Common myeloid progenitor, CD34-positive (primary cell): Measurements from ENCODE around the gene TARBP2.
A peak's percentile ranks its signal among the peaks of the same experiment; 100 is the strongest.

ENCODE experiments used
- CTCF ChIA-PET: fragments of 350-600 bp; sonication (Branson Sonifier 250); formaldehyde crosslinking; loops from one replicate; lab custom pipeline; 2021; ENCODE audit warnings: antibody characterized with exemption; lab: Charles Lee
- POLR2A ChIA-PET: fragments of 350-600 bp; sonication (Branson Sonifier 250); formaldehyde crosslinking; loops from one replicate; lab custom pipeline; 2021; ENCODE audit warnings: antibody characterized with exemption; lab: Charles Lee
- DNase-seq, 3 donors: peaks; one replicate each; pipeline versions ENCODE4 v3.0.0 to v3.0.0-alpha.2; 2013
- H3K27ac ChIP-seq, 2 experiments: 1 replicate in 1 of 2; 2 replicates in 1 of 2; pipeline ENCODE4 v1.7.0; 2013; ENCODE audit warnings: inconsistent platforms in 2 of 2, low read length in 2 of 2, mild to moderate bottlenecking in 2 of 2, low read depth in 1 of 2, moderate library complexity in 1 of 2; ENCODE audit not compliant: severe bottlenecking in 2 of 2, insufficient read depth in 1 of 2, poor library complexity in 1 of 2
- H3K27me3 ChIP-seq, 5 experiments: replicated peaks in 2 of 5; 1 replicate in 3 of 5; 2 replicates in 2 of 5; pipeline versions ENCODE4 v1.6.1 to v1.7.0; 2013; ENCODE audit warnings: low read length in 4 of 5, mild to moderate bottlenecking in 2 of 5, moderate library complexity in 2 of 5, inconsistent platforms in 1 of 5; ENCODE audit not compliant: insufficient read depth in 5 of 5, control insufficient read depth in 4 of 5
- H3K36me3 ChIP-seq, 4 experiments: 1 replicate in 2 of 4; 2 replicates in 2 of 4; pipeline versions ENCODE4 v1.6.1 to v1.7.0; 2013; ENCODE audit warnings: low read length in 3 of 4, control low read depth in 1 of 4, mild to moderate bottlenecking in 1 of 4; ENCODE audit not compliant: control insufficient read depth in 4 of 4, insufficient read depth in 4 of 4
- H3K4me1 ChIP-seq, 4 experiments: 1 replicate in 3 of 4; 2 replicates in 1 of 4; pipeline versions ENCODE4 v1.6.1 to v1.7.1; 2013; ENCODE audit warnings: low read length in 3 of 4, mild to moderate bottlenecking in 3 of 4, control low read depth in 1 of 4, inconsistent platforms in 1 of 4, moderate library complexity in 1 of 4; ENCODE audit not compliant: control insufficient read depth in 4 of 4, insufficient read depth in 4 of 4; ENCODE audit errors: control extremely low read depth in 1 of 4
- H3K4me3 ChIP-seq, 7 experiments: 1 replicate in 4 of 7; 2 replicates in 3 of 7; pipeline versions ENCODE4 v1.5.1 to v1.7.0; 2013; ENCODE audit warnings: mild to moderate bottlenecking in 7 of 7, low read length in 6 of 7, moderate library complexity in 6 of 7, inconsistent platforms in 2 of 7, low read depth in 2 of 7, control low read depth in 1 of 7; ENCODE audit not compliant: insufficient read depth in 4 of 7, control insufficient read depth in 1 of 7; ENCODE audit errors: extremely low read depth in 1 of 7
- H3K9me3 ChIP-seq, 5 experiments: 1 replicate in 4 of 5; 2 replicates in 1 of 5; pipeline versions ENCODE4 v1.6.1 to v1.7.1; 2013; ENCODE audit warnings: low read length in 4 of 5, mild to moderate bottlenecking in 2 of 5, inconsistent platforms in 1 of 5, low read depth in 1 of 5, moderate library complexity in 1 of 5; ENCODE audit not compliant: control insufficient read depth in 4 of 5, insufficient read depth in 2 of 5; ENCODE audit errors: control extremely low read depth in 1 of 5
- WGBS: methylation state at CpG from one replicate; pipeline ENCODE4 v1.1.5; 2013; ENCODE audit not compliant: insufficient coverage; 5-methylcytosine and 5-hydroxymethylcytosine counted together

The TARBP2 gene

GRCh38 chr12:53507603-53507885, 6.5 kb downstream of the TARBP2 start:
- Histone ChIP-seq H3K4me3 (no peak overlapping the region), H3K27ac (no peak overlapping the region), H3K9me3 (no peaks in the 10 kb centered on the region), H3K36me3 (peaks cover 13 to 69% (median 54%) of the 10 kb centered on the region in 4 experiments), H3K4me1 (peaks cover 0 to 9% (median 5%) of the 10 kb centered on the region in 4 experiments), H3K27me3 (no peaks in the 10 kb centered on the region)
- 94% methylated on average over 3 of the region's 4 CpGs for WGBS
- no peak for DNase-seq
- POLR2A ChIA-PET, result interaction anchor here (1.5 kb wide), 1 partner anchor 26 kb away, joined by 3 read pairs; no protein-coding TSS in a partner anchor
- CTCF ChIA-PET, result interaction anchor here (0.6 to 10.5 kb wide), 11 partner anchors 10 to 239 kb away, joined by 3 to 130 read pairs (median 4); no protein-coding TSS in a partner anchor

GRCh38 chr12:53508534-53509170, 7.6 kb downstream of the TARBP2 start:
- peak; percentile 67 to 75 (median 72) for DNase-seq
- no peaks in the 10 kb centered on the region for H3K27me3 ChIP-seq
- POLR2A ChIA-PET, result interaction anchor here (0.6 to 1.5 kb wide), 5 partner anchors 27 to 328 kb away, joined by 3 to 6 read pairs (median 4); partner anchors contain the start of gene ZNF740
- no peaks in the 10 kb centered on the region for H3K9me3 ChIP-seq
- CTCF ChIA-PET, result interaction anchor here (0.6 to 10.5 kb wide), 29 partner anchors 9 to 238 kb away, joined by 3 to 130 read pairs (median 5); partner anchors contain the start of genes AAAS, MAP3K12 and SP1
- H3K27ac ChIP-seq, result no peak overlapping the region
- H3K4me1 ChIP-seq, result peaks cover 0 to 11% (median 6%) of the 10 kb centered on the region in 4 experiments
- WGBS, result 42% methylated on average over 6 of the region's 7 CpGs
- peak overlapping the region in 1 of 7 experiments; percentile 21 for H3K4me3 ChIP-seq
- H3K36me3 ChIP-seq, result peaks cover 13 to 70% (median 60%) of the 10 kb centered on the region in 4 experiments

GRCh38 chr12:53510181-53510812, 9.2 kb downstream of the TARBP2 start:
- Histone ChIP-seq H3K9me3 (no peaks in the 10 kb centered on the region), H3K4me3 (no peak overlapping the region), H3K27ac (no peak overlapping the region), H3K36me3 (peaks cover 11 to 70% (median 51%) of the 10 kb centered on the region in 4 experiments), H3K27me3 (no peaks in the 10 kb centered on the region), H3K4me1 (peaks cover 3 to 26% (median 13%) of the 10 kb centered on the region in 4 experiments)
- CTCF ChIA-PET, result interaction anchor here (0.6 to 10.5 kb wide), 15 partner anchors 9 to 1256 kb away, joined by 3 to 130 read pairs (median 5); partner anchors contain the start of genes MAP3K12 and TARBP2
- POLR2A ChIA-PET, result interaction anchor here (0.6 kb wide), 1 partner anchor 34 kb away, joined by 3 read pairs; no protein-coding TSS in a partner anchor
- no peak for DNase-seq
- 94% methylated on average over 5 of the region's 9 CpGs for WGBS

- ChIA-PET CTCF (interaction anchor here (1.4 to 1.8 kb wide), 2 partner anchors 10 to 161 kb away, joined by 3 to 4 read pairs; no protein-coding TSS in a partner anchor), POLR2A (no interaction called here)
- Histone ChIP-seq H3K36me3 (peaks cover 3 to 71% (median 54%) of the 10 kb centered on the region in 4 experiments), H3K27ac (peak overlapping the region in 1 of 2 experiments; percentile 41), H3K4me3 (no peak overlapping the region), H3K4me1 (peaks cover under 1 to 21% (median 11%) of the 10 kb centered on the region in 4 experiments), H3K27me3 (no peaks in the 10 kb centered on the region), H3K9me3 (no peaks in the 10 kb centered on the region)
- 38% methylated on average over 3 of the region's 6 CpGs for WGBS
- DNase-seq, result peak in 1 of 3 donors; percentile 14
Observed at GRCh38 chr12:53513712-53514410, 12.8 kb downstream of the TARBP2 start.

GRCh38 chr12:53514628-53515290, 13.7 kb downstream of the TARBP2 start:
- CTCF ChIA-PET, result interaction anchor here (1.1 to 1.9 kb wide), 2 partner anchors 14 to 39 kb away, joined by 5 to 10 read pairs; partner anchors contain the start of gene TARBP2
- WGBS, result 64% methylated on average over 5 of the region's 6 CpGs
- POLR2A ChIA-PET, result no interaction called here

GRCh38 chr12:53515291-53515680, 14.2 kb downstream of the TARBP2 start:
- Histone ChIP-seq H3K4me3 (no peak overlapping the region), H3K36me3 (peaks cover 5 to 81% (median 56%) of the 10 kb centered on the region in 4 experiments), H3K27ac (peak overlapping the region in 1 of 2 experiments; percentile 4), H3K4me1 (peaks cover 0 to 21% (median 11%) of the 10 kb centered on the region in 4 experiments), H3K27me3 (no peaks in the 10 kb centered on the region), H3K9me3 (no peaks in the 10 kb centered on the region)
- CTCF ChIA-PET, result interaction anchor here (1.1 to 1.9 kb wide), 4 partner anchors 15 to 303 kb away, joined by 3 to 10 read pairs (median 4); partner anchors contain the start of gene TARBP2
- 100% methylated on average over 1 of the region's 2 CpGs for WGBS
- no peak for DNase-seq
- POLR2A ChIA-PET, result no interaction called here

More at GRCh38 chr12:53514628-53515290, 13.7 kb downstream of the TARBP2 start:
- Histone ChIP-seq H3K27me3 (no peaks in the 10 kb centered on the region), H3K9me3 (no peaks in the 10 kb centered on the region), H3K4me1 (peaks cover 0 to 21% (median 11%) of the 10 kb centered on the region in 4 experiments), H3K27ac (peak overlapping the region; percentile 21 to 41), H3K4me3 (no peak overlapping the region), H3K36me3 (peaks cover 5 to 79% (median 55%) of the 10 kb centered on the region in 4 experiments)
- no peak for DNase-seq
